ENCODE results near the gene DYNLT5.
"Not testable (repeated sequence)": the region's sequence is repeated elsewhere in the genome, so short reads cannot be mapped to it uniquely, and the experiment has no call there.

DYNLT5 gene

GRCh38 chr1:66787641-66788040 lies 35.4 kb downstream of the DYNLT5 start:
- no peaks in the 10 kb centered on the region for H3K36me3 ChIP-seq (ENCODE audit: control insufficient read depth, insufficient read depth, low read length)
- H3K4me3 ChIP-seq (ENCODE audit: low read length) = no peak overlapping the region
- no peaks in the 10 kb centered on the region for H3K27me3 ChIP-seq (ENCODE audit: control insufficient read depth, insufficient read depth, low read length)
- no peaks in the 10 kb centered on the region for H3K9me3 ChIP-seq (ENCODE audit: control insufficient read depth, insufficient read depth, low read length)
- no peak for DNase-seq (ENCODE audit: low read depth, low spot score)
- H3K27ac ChIP-seq (ENCODE audit: low read length) = no peak overlapping the region
- no peaks in the 10 kb centered on the region for H3K4me1 ChIP-seq (ENCODE audit: control insufficient read depth, insufficient read depth, low read length)
- no CpG with 5 or more reads among the region's 4 CpGs for WGBS (ENCODE audit: insufficient coverage, insufficient read length)

DNA sequence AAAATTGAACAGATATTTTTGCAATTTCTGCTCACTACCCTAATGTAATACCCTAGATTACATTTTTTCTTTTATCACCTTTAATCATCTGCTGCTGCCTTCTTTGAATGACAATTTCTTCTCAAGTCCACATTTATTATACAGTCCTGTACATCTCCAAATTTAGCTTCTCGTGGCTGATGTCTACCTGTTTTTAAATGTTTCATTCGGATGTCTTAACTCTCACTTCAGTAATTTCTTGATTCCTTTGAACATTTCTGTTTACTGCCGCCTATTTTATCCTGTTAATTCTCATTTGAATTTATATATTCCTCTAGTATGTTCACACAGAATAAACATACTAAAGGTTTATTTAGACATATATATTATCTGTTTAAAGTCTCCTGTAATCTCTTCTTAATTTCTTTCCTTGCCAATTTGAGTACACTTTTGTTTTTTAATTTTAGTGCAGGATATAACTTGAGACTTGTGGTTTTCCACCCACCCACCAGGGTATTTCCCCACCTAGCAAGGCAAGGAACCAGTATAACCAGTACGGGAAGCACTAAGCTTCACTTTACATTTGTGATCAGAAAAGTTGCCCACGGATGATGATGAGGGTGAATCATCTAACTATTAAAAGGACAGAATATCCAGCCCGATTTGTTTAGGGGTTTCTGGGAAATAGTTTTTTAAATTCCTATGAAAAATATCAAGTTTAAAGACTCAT lies 36.1 kb downstream of the DYNLT5 start:
- no CpG with 5 or more reads among the region's 6 CpGs for WGBS (ENCODE audit: insufficient coverage, insufficient read length)
- H3K4me3 ChIP-seq (ENCODE audit: low read length) = no peak overlapping the region
- H3K36me3 ChIP-seq (ENCODE audit: control insufficient read depth, insufficient read depth, low read length) = no peaks in the 10 kb centered on the region
- no peaks in the 10 kb centered on the region for H3K4me1 ChIP-seq (ENCODE audit: control insufficient read depth, insufficient read depth, low read length)
- no peaks in the 10 kb centered on the region for H3K27me3 ChIP-seq (ENCODE audit: control insufficient read depth, insufficient read depth, low read length)
- no peaks in the 10 kb centered on the region for H3K9me3 ChIP-seq (ENCODE audit: control insufficient read depth, insufficient read depth, low read length)
- no peak for DNase-seq (ENCODE audit: low read depth, low spot score)
- no peak overlapping the region for H3K27ac ChIP-seq (ENCODE audit: low read length)

DNA sequence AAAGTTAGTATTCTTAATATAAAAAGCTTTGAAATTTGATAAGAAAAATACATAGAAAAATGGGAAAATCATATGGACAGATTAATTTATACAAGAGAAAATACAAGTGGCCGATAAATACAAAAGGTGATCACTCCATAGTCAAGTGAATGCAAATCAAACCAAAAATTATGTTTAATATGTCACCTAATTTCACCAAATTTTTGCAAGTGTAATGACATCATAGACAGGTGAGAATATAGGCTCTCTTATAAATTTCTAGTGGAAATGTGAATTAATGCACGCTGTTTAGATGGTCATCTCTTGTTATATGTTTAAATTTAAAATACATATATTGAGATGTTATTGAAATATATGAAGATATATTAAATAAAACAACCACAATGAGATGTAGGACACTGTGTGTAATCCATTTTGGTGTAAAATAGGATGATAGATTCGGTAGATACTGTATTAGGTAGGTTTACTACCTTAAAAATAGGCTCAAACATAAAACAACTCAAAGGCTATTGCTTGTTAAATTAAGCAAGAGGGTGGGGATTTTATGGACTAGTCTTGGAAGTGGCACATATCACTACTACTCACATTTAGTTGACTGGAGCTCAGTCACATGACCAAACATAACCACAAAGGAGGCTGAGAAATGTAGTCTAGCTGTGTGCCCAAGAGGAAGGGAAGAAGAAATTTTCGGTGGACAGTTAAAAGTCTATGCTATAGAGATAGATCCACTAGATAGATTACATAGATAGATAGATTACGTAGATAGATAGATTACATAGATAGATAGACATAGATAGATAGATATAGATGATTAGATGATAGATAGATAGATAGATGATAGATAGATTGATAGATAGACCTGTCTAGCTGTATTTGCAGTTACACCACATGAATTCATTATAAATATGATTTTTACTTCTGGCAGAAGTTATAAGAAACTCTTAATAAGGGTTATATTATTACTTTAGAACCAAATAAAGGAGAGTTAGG lies 39.7 kb downstream of the DYNLT5 start:
- Histone ChIP-seq H3K27ac (ENCODE audit: low read length) (no peak overlapping the region), H3K36me3 (ENCODE audit: control insufficient read depth, insufficient read depth, low read length) (no peaks in the 10 kb centered on the region)
- WGBS (ENCODE audit: insufficient coverage, insufficient read length) = 100% methylated on average over 1 of the region's 5 CpGs

GRCh38 chr1:66795839-66796238 lies 43.6 kb downstream of the DYNLT5 start:
- H3K9me3 ChIP-seq (ENCODE audit: control insufficient read depth, insufficient read depth, low read length); DNase-seq (ENCODE audit: low read depth, low spot score); H3K27ac ChIP-seq (ENCODE audit: low read length); H3K27me3 ChIP-seq (ENCODE audit: control insufficient read depth, insufficient read depth, low read length); H3K36me3 ChIP-seq (ENCODE audit: control insufficient read depth, insufficient read depth, low read length); H3K4me1 ChIP-seq (ENCODE audit: control insufficient read depth, insufficient read depth, low read length); H3K4me3 ChIP-seq (ENCODE audit: low read length): not testable (repeated sequence)
- no CpG with 5 or more reads among the region's 2 CpGs for WGBS (ENCODE audit: insufficient coverage, insufficient read length)

More for the DNA sequence above, 39.7 kb downstream of the DYNLT5 start:
- Histone ChIP-seq H3K4me3 (ENCODE audit: low read length) (no peak overlapping the region), H3K4me1 (ENCODE audit: control insufficient read depth, insufficient read depth, low read length) (no peaks in the 10 kb centered on the region), H3K27me3 (ENCODE audit: control insufficient read depth, insufficient read depth, low read length) (no peaks in the 10 kb centered on the region), H3K9me3 (ENCODE audit: control insufficient read depth, insufficient read depth, low read length) (no peaks in the 10 kb centered on the region)
- DNase-seq (ENCODE audit: low read depth, low spot score) = no peak

DNA sequence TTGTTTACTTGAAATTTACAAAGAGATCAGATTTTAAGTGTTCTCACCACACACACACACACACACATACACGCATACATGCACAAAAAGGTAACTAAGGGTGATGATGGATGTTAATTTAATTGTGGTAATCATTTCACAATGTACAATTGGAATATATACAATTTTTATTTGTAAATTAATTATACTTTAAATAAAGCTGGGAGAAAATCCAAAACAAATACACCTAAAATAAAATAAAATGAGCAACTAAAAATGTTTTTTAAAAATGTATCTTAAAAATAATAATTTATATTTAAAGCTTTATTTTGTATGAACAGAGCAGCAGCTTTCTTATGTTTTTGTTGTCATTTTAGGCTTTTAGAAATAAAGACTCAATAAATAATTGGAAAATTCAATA lies 57.0 kb downstream of the DYNLT5 start:
- WGBS (ENCODE audit: insufficient coverage, insufficient read length) = no CpG with 5 or more reads among the region's 1 CpG
- Histone ChIP-seq H3K27me3 (ENCODE audit: control insufficient read depth, insufficient read depth, low read length) (no peaks in the 10 kb centered on the region), H3K4me1 (ENCODE audit: control insufficient read depth, insufficient read depth, low read length) (no peaks in the 10 kb centered on the region), H3K27ac (ENCODE audit: low read length) (no peak overlapping the region), H3K9me3 (ENCODE audit: control insufficient read depth, insufficient read depth, low read length) (no peaks in the 10 kb centered on the region), H3K4me3 (ENCODE audit: low read length) (no peak overlapping the region), H3K36me3 (ENCODE audit: control insufficient read depth, insufficient read depth, low read length) (no peaks in the 10 kb centered on the region)
- no peak for DNase-seq (ENCODE audit: low read depth, low spot score)

GRCh38 chr1:66809736-66810326 lies 57.6 kb downstream of the DYNLT5 start:
- Histone ChIP-seq H3K27me3 (ENCODE audit: control insufficient read depth, insufficient read depth, low read length) (no peaks in the 10 kb centered on the region), H3K36me3 (ENCODE audit: control insufficient read depth, insufficient read depth, low read length) (no peaks in the 10 kb centered on the region), H3K4me3 (ENCODE audit: low read length) (no peak overlapping the region), H3K27ac (ENCODE audit: low read length) (no peak overlapping the region), H3K9me3 (ENCODE audit: control insufficient read depth, insufficient read depth, low read length) (no peaks in the 10 kb centered on the region), H3K4me1 (ENCODE audit: control insufficient read depth, insufficient read depth, low read length) (no peaks in the 10 kb centered on the region)
- WGBS (ENCODE audit: insufficient coverage, insufficient read length) = no CpG with 5 or more reads among the region's 1 CpG
- no peak for DNase-seq (ENCODE audit: low read depth, low spot score)

DNA sequence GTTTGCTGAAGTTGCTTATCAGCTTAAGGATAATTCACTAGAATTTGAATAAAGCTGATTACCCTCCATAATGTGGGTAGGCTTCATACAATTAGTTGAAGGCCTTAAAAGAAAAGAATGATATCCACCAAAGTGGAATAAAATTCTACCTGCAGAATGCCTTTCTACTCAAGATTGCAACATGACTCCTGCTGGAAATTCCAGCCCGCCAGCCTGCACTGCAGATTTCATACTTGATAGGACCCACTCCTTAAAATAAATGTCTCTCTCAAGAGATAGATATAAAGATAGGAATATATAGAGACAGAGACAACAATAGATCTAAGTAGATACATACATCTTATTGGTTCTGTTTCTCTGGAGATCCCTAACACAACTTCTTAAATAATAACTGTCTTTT lies 72.5 kb downstream of the DYNLT5 start:
- DNase-seq (ENCODE audit: low read depth, low spot score) = no peak
- Histone ChIP-seq H3K36me3 (ENCODE audit: control insufficient read depth, insufficient read depth, low read length) (no peaks in the 10 kb centered on the region), H3K4me1 (ENCODE audit: control insufficient read depth, insufficient read depth, low read length) (no peaks in the 10 kb centered on the region), H3K9me3 (ENCODE audit: control insufficient read depth, insufficient read depth, low read length) (no peaks in the 10 kb centered on the region), H3K27ac (ENCODE audit: low read length) (no peak overlapping the region), H3K4me3 (ENCODE audit: low read length) (no peak overlapping the region), H3K27me3 (ENCODE audit: control insufficient read depth, insufficient read depth, low read length) (no peaks in the 10 kb centered on the region)
- WGBS (ENCODE audit: insufficient coverage, insufficient read length) = no CpG with 5 or more reads among the region's 1 CpG
